K562 treated with DMSO at 1 percent for 24 hours (cell line): Measurements from ENCODE around the gene RABEP1. TPM values are rescaled to one million over a fixed set of nuclear protein-coding genes. Genes with fewer than 3 reads are reported as not detected.

ENCODE experiments used
- total RNA-seq: library from RNA; unstranded; fragments of 300-600 nt; gene quantifications from 2 replicates; pipeline ENCODE4 v1.2.3, GENCODE V29; 2022; ENCODE audit warnings: low read depth; ENCODE audit not compliant: insufficient read depth

The RABEP1 gene, protein sequence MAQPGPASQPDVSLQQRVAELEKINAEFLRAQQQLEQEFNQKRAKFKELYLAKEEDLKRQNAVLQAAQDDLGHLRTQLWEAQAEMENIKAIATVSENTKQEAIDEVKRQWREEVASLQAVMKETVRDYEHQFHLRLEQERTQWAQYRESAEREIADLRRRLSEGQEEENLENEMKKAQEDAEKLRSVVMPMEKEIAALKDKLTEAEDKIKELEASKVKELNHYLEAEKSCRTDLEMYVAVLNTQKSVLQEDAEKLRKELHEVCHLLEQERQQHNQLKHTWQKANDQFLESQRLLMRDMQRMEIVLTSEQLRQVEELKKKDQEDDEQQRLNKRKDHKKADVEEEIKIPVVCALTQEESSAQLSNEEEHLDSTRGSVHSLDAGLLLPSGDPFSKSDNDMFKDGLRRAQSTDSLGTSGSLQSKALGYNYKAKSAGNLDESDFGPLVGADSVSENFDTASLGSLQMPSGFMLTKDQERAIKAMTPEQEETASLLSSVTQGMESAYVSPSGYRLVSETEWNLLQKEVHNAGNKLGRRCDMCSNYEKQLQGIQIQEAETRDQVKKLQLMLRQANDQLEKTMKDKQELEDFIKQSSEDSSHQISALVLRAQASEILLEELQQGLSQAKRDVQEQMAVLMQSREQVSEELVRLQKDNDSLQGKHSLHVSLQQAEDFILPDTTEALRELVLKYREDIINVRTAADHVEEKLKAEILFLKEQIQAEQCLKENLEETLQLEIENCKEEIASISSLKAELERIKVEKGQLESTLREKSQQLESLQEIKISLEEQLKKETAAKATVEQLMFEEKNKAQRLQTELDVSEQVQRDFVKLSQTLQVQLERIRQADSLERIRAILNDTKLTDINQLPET
- total RNA-seq, result 10.4 and 15.5 TPM in 2 replicates

DNA sequence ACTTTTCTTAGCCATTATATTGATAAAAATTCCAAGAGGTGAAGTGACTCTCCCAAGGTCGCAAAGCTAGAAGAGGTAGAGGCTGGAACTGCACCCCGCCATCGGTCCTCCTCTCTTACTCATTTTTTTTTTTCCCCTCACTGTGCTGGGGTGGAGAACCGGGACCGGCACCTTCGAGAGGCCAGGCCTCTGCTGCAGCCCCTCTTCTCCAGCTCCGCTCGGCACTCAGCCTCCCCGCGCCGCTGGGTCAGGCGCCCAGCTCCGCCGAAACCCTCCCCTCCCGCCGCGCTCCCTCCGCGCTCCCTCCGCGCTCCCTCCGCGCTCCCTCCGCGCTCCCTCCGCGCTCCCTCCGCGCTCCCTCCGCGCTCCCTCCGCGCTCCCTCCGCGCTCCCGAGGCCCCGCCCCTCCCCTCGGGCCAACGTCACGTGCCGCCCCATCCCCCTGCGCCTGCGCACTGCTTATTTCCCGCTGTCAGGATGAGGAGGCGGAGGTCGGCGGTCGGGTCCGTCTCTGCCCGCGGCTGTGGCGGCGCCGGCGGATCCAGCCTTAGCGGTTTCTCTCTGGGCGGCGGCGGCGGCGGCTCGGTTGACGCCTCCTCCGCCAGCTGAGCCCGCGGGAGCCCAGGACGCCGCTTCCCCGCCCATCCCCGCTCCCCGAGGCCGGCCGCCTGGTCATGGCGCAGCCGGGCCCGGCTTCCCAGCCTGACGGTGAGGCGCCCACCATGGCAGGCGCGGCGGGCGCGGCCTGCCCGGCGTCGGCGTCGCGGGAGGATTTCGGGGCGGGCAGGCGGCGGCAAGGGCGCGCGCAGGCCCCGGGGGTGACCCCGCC lies at the start of gene RABEP1:
Gene RABEP1 (plus strand): TSS at position 471 of the 828 bp plus-strand sequence. CDS start 203 bp downstream, at position 674.

DNA sequence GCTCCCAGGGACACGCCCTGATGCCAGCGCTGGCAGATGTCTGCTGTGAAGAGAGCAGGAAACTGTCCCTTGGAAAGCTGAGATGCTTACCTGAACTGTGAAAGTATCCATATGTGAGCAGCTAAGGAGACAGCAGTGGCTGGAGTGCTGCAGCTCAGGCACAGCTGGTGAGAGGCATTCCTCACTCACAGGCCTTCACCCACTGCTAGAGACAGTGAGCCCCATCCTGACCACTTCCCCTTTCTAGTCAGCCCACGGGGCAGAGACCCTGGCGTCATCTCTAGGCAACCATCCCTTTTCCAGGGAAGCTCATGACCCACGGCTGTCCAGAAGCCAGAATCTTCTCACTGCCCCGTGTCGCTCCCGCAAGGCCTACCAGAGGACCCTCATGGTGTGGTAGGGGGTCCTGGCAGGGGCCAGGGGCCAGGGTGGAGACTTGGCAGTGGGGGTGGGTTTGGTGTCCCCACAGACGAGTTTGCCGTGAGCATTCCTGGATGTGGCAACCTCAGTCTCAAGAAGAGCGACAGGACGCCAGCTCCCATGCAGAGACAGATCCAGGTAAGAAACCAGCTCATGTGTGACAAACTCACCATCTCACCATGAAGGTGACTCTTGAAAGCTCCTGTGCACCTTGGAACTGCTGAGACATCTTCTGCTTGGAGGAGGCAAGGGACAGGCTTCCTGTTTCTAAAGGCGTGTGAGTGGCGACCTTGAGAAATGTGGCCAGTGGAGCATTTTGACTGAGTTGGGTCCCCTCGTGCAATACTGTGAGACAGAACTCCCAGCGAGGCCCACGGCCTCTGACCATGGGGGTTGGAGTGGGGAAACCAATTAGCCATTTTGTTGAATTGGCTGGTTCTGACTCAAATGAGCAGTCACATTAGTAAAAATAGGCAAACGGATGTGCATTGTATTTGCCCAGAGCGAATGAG lies 47.2 kb upstream of the RABEP1 start, which contains the start of gene SCIMP:
Gene SCIMP (minus strand): TSS at position 216 of the 932 bp plus-strand sequence. CDS start 105 bp downstream, at position 111.

DNA sequence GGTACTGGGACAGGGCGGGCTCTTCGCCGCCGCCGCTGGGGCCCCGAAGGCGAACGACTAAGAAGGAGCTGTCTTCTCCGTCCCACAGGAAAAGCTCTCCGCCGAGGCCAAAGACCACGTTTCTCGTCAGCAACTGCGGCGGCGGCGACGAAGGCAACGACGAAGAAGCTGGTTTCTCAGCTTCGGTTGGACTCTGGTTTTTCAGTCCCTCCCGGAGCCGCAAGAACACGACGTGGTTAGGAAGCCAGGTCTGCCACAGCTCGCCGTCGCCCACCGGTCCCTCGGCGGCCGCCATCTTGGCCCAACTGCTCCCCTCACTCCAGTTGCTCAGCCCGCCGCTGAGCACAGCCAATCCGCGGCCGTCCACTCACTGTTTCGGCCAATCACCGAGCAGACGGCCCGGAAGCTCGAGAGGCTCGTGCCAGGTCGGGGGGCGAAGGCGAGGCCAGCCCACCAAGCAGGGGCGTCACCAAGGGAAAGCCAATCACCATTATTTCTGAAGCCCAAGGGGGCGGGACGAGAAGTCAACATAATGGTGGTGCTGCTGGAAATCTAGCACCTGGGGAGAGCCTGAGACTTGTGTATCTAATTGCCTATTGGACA lies 137.4 kb downstream of the RABEP1 start, which contains the start of gene NUP88:
Gene NUP88 (minus strand): TSS at position 307 of the 603 bp plus-strand sequence. CDS start 12 bp downstream, at position 295.

DNA sequence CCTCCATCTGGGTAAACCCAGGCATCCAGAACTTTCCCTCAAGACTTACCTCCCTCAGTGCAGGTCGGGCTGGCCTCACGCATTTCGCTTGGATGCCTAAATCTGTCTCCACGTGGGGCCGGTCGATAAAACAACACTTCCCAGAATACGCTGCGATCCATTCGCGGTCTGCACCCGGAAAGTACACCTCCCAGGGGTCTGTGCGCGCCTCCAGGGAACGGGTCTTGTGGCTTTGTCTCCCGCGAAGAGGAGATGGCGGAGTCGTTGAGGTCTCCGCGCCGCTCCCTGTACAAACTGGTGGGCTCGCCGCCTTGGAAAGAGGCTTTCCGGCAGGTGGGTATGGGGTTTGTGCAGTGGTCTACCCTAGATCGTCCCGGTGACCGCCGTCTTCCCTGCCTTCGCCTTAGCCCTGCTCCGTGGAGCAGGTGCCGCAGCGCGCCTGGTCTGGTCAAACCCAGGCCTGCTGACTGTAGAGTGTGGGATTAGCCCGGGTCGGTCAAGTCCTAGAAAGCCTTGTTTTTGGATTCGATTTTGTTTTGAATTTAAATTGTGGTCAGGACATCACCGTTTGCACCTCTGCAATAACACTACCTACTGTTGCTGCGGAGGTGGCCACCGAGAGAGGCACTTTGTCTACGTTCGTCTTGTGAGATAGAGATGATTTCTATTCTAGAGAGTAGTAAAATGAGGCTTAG lies 138.0 kb downstream of the RABEP1 start, which contains the start of gene RPAIN:
Gene RPAIN (plus strand): TSS at position 224 of the 695 bp plus-strand sequence. CDS start 29 bp downstream, at position 253.

Other genes with a start within 250 kb of the RABEP1 start
- gene SLC52A1, start 246.9 kb upstream of the RABEP1 start, total RNA-seq, result not detected in 2 replicates
- not detected in 2 replicates for gene ZFP3, start 203.8 kb upstream of the RABEP1 start, total RNA-seq
- gene ZNF232, start 170.4 kb upstream of the RABEP1 start, total RNA-seq, result 3.7 and 7.2 TPM in 2 replicates
- gene USP6, start 166.3 kb upstream of the RABEP1 start, total RNA-seq, result not detected in 2 replicates
- 2.2 TPM in 2 replicates for gene ZNF594, start 90.4 kb upstream of the RABEP1 start, total RNA-seq
- 0.44 TPM in 1 of 2 replicates, not detected in the other for gene SCIMP, start 47.4 kb upstream of the RABEP1 start, total RNA-seq
- 33.9 and 40.8 TPM in 2 replicates for gene NUP88, start 137.4 kb downstream of the RABEP1 start, total RNA-seq
- 24.6 and 28.0 TPM in 2 replicates for gene RPAIN, start 137.9 kb downstream of the RABEP1 start, total RNA-seq
- 130 and 136 TPM in 2 replicates for gene C1QBP, start 156.9 kb downstream of the RABEP1 start, total RNA-seq
- 2.6 and 4.7 TPM in 2 replicates for gene DHX33, start 186.7 kb downstream of the RABEP1 start, total RNA-seq
- 11.1 TPM in 2 replicates for gene DERL2, start 203.9 kb downstream of the RABEP1 start, total RNA-seq
- 10.2 and 18.0 TPM in 2 replicates for gene MIS12, start 204.3 kb downstream of the RABEP1 start, total RNA-seq